Measurements from ENCODE around the gene RHOT1.

The RHOT1 gene

DNA sequence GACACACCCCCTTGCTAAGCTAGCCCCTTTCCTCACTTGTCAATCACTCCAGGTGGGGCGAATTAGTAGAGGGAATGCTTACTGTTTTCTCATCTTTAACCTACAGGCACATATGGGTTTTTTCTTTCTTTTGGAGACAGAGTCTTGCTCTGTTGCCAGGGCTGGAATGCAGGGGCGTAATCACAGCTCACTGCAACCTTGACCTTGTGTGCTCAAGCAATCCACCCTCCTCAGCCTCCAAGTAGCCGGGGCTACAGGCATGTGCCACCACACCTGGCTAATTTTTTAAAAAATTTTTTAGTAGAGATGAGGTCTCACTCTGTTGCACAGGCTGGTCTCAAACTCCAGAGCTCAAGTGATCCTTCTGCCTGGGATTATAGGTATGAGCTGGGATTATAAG, 84.6 kb downstream of the RHOT1 start (continued):
- TF ChIP-seq ISL1 (CRISPR knock-in tag; IDR thresholded peaks at IDR 0.05) (no peak), ZNF8 (CRISPR knock-in tag; IDR thresholded peaks at IDR 0.05) (no peak), ZNF70 (CRISPR knock-in tag; IDR thresholded peaks at IDR 0.05) (no peak), TCF4 (CRISPR knock-in tag; IDR thresholded peaks at IDR 0.05; ENCODE audit: borderline replicate concordance) (no peak)

DNA sequence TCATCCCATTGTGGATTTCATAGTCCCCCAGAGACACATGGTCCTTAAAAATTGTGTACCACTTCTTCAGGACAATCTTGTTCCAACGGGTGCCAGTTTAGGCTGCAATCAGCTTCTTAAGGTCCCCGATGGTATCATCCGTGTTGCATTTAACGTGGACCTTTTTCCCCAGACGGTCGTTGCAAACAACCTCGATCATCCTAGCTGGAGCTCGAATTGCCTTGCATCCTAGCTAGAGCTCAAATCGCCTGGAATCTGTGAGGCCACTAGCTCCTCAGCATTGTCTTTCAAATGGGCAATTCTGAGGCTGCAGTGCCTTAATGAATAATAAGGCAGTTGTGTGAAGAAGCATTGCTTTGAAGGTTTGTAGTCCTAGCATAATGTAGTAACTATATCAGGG, 85.6 kb downstream of the RHOT1 start:
- no peak for ATAC-seq
- TF ChIP-seq ESRRG (CRISPR knock-in tag; IDR thresholded peaks at IDR 0.05) (no peak), ZNF565 (CRISPR knock-in tag; conservative IDR thresholded peaks at IDR 0.05; ENCODE audit: low read depth) (no peak), PPARA (CRISPR knock-in tag; IDR thresholded peaks at IDR 0.05; ENCODE audit: borderline replicate concordance) (no peak), ZFP30 (CRISPR knock-in tag; IDR thresholded peaks at IDR 0.05) (no peak), ISL1 (CRISPR knock-in tag; IDR thresholded peaks at IDR 0.05) (no peak), BACH2 (CRISPR knock-in tag; IDR thresholded peaks at IDR 0.05; ENCODE audit: borderline replicate concordance) (no peak), CSDC2 (CRISPR knock-in tag; IDR thresholded peaks at IDR 0.05) (no peak), GLIS3 (CRISPR knock-in tag; IDR thresholded peaks at IDR 0.05) (no peak), ZNF8 (CRISPR knock-in tag; IDR thresholded peaks at IDR 0.05) (no peak), TCF4 (CRISPR knock-in tag; IDR thresholded peaks at IDR 0.05; ENCODE audit: borderline replicate concordance) (no peak), OSR1 (CRISPR knock-in tag; IDR thresholded peaks at IDR 0.05) (no peak), SNAI2 (CRISPR knock-in tag; IDR thresholded peaks at IDR 0.05) (no peak), ZC3H10 (CRISPR knock-in tag; IDR thresholded peaks at IDR 0.05) (no peak)
- TF ChIP-seq, protein P1, sequence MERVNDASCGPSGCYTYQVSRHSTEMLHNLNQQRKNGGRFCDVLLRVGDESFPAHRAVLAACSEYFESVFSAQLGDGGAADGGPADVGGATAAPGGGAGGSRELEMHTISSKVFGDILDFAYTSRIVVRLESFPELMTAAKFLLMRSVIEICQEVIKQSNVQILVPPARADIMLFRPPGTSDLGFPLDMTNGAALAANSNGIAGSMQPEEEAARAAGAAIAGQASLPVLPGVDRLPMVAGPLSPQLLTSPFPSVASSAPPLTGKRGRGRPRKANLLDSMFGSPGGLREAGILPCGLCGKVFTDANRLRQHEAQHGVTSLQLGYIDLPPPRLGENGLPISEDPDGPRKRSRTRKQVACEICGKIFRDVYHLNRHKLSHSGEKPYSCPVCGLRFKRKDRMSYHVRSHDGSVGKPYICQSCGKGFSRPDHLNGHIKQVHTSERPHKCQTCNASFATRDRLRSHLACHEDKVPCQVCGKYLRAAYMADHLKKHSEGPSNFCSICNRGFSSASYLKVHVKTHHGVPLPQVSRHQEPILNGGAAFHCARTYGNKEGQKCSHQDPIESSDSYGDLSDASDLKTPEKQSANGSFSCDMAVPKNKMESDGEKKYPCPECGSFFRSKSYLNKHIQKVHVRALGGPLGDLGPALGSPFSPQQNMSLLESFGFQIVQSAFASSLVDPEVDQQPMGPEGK (CRISPR knock-in tag; IDR thresholded peaks at IDR 0.05; ENCODE audit: borderline replicate concordance): no peak
- TF ChIP-seq, protein P2, sequence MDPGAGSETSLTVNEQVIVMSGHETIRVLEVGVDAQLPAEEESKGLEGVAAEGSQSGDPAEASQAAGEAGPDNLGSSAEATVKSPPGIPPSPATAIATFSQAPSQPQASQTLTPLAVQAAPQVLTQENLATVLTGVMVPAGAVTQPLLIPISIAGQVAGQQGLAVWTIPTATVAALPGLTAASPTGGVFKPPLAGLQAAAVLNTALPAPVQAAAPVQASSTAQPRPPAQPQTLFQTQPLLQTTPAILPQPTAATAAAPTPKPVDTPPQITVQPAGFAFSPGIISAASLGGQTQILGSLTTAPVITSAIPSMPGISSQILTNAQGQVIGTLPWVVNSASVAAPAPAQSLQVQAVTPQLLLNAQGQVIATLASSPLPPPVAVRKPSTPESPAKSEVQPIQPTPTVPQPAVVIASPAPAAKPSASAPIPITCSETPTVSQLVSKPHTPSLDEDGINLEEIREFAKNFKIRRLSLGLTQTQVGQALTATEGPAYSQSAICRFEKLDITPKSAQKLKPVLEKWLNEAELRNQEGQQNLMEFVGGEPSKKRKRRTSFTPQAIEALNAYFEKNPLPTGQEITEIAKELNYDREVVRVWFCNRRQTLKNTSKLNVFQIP (CRISPR knock-in tag; IDR thresholded peaks at IDR 0.05; ENCODE audit: borderline replicate concordance, low read depth): no peak

DNA sequence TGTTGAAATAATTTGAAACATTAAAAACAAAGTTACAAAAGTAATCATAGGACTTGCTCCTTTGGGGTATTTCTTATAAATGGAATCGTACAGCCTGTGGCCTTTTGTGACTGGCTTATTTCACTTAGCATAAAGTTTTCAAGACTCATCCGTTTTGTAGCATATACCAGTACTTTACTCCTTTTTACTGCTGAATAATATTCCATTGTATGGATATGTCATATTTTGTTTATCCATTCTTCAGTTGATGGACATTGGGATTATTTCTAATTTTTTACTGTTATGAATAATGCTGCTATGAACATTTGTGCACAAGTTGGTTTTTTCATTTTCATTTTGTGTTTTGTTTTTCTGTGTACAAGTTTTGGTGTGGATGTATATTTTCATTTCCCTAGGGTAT, 93.3 kb downstream of the RHOT1 start:
- ATAC-seq: no peak
- no peak for TF ChIP-seq ESRRG (CRISPR knock-in tag; IDR thresholded peaks at IDR 0.05)
- TF ChIP-seq ZNF70 (CRISPR knock-in tag; IDR thresholded peaks at IDR 0.05): no peak
- TF ChIP-seq, protein P1 (CRISPR knock-in tag; IDR thresholded peaks at IDR 0.05; ENCODE audit: borderline replicate concordance): no peak
- TF ChIP-seq ZNF8 (CRISPR knock-in tag; IDR thresholded peaks at IDR 0.05): peak; percentile 78

DNA sequence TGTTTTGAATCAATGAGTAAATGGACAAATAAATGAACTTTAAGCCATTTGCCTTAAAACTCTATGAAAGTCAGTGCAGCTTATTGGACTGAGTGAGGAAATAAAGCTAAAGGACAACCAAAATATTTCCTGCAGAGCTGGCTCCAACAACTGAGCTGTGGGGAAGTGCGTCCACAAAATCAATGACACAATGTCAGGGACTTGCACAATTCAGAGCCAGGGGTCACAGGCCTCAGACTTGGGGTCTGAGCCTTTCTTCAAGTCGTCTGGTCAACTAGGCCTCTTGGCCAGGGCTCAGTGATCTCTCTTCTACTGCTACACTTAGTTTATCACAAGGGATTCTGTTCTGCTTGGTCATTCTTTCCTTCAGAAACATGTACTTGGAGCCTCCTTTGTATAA, 97.2 kb downstream of the RHOT1 start:
- ATAC-seq: no peak
- TF ChIP-seq, protein P1 (CRISPR knock-in tag; IDR thresholded peaks at IDR 0.05; ENCODE audit: borderline replicate concordance): no peak
- TF ChIP-seq ISL1 (CRISPR knock-in tag; IDR thresholded peaks at IDR 0.05) (no peak), ZC3H10 (CRISPR knock-in tag; IDR thresholded peaks at IDR 0.05) (no peak), ARNTL (CRISPR knock-in tag; IDR thresholded peaks at IDR 0.05; ENCODE audit: borderline replicate concordance, low read depth) (no peak), GLIS3 (CRISPR knock-in tag; IDR thresholded peaks at IDR 0.05) (no peak)
- TF ChIP-seq, protein P3, sequence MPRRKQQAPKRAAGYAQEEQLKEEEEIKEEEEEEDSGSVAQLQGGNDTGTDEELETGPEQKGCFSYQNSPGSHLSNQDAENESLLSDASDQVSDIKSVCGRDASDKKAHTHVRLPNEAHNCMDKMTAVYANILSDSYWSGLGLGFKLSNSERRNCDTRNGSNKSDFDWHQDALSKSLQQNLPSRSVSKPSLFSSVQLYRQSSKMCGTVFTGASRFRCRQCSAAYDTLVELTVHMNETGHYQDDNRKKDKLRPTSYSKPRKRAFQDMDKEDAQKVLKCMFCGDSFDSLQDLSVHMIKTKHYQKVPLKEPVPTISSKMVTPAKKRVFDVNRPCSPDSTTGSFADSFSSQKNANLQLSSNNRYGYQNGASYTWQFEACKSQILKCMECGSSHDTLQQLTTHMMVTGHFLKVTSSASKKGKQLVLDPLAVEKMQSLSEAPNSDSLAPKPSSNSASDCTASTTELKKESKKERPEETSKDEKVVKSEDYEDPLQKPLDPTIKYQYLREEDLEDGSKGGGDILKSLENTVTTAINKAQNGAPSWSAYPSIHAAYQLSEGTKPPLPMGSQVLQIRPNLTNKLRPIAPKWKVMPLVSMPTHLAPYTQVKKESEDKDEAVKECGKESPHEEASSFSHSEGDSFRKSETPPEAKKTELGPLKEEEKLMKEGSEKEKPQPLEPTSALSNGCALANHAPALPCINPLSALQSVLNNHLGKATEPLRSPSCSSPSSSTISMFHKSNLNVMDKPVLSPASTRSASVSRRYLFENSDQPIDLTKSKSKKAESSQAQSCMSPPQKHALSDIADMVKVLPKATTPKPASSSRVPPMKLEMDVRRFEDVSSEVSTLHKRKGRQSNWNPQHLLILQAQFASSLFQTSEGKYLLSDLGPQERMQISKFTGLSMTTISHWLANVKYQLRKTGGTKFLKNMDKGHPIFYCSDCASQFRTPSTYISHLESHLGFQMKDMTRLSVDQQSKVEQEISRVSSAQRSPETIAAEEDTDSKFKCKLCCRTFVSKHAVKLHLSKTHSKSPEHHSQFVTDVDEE (CRISPR knock-in tag; IDR thresholded peaks at IDR 0.05): no peak
- TF ChIP-seq, protein P2 (CRISPR knock-in tag; IDR thresholded peaks at IDR 0.05; ENCODE audit: borderline replicate concordance, low read depth): no peak

Measured in SK-N-SH treated with all-trans-retinoic acid at 6 μM for 48 hours (cell line).